Activated CD4-positive, alpha-beta T cell treated with anti-CD3 and anti-CD28 coated beads, Interleukin-2, amount 50 U/mL, for 24 hours (primary cell): Measurements from ENCODE around the gene NAP1L1.

Experiments used
- DNase-seq, 2 donors: peaks; one replicate each; pipeline ENCODE4 v3.0.0-alpha.2; 2020; ENCODE audit warnings: low read depth in 1 of 2, low spot score in 1 of 2

Gene NAP1L1, protein sequence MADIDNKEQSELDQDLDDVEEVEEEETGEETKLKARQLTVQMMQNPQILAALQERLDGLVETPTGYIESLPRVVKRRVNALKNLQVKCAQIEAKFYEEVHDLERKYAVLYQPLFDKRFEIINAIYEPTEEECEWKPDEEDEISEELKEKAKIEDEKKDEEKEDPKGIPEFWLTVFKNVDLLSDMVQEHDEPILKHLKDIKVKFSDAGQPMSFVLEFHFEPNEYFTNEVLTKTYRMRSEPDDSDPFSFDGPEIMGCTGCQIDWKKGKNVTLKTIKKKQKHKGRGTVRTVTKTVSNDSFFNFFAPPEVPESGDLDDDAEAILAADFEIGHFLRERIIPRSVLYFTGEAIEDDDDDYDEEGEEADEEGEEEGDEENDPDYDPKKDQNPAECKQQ

DNA sequence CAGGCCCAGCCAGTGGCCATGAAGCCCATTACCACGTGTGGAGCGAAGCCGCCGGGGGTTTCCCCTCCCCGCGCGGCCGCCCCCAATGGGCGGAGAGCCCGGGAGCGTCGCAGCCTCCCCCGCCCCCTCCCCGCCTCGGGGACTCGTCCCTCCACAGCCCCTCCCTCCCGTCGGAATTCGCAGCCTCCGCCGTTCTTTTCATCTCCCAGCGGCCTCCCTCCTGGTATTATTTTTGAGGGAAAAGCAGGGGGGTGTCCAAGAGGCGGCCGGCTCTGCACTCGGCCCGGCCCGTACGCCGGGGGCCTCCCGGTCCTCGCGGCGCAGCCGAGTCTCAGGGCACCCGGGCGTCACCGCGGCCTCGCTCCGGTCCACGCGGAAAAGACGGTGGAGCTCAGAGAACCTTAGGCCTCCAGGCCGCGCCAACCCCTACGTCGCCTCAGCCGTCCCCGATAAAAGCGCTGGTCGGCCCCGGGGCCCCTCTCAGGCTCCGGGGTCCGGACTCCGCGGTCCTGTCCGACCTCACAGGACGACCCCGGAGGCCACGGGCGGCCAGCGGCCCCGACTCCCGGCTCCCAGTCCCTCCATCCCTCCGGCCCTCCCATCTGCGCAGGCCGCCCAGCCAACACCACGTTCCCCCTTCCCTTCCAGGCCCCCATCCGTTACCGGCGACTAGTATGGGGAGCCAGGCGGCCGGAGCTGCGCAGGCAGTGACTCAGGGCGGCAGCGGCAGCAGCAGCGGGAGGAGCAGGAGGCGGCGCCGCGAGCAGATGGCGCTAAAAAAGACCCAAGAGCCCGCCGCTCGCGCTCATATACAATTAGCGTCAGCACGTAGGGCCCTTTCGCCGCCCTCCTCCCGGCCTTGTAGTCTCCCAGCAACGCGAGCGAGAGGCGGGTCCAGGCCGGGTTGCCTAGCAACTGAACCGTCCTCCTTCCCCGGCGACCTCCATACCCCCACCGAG, at the start of gene NAP1L1:
TSS of gene NAP1L1 (minus strand) at position 782 of the 959 bp plus-strand sequence. CDS start 10,466 bp downstream, outside the sequence.
- DNase-seq = peak; percentile 89 to 96

DNA sequence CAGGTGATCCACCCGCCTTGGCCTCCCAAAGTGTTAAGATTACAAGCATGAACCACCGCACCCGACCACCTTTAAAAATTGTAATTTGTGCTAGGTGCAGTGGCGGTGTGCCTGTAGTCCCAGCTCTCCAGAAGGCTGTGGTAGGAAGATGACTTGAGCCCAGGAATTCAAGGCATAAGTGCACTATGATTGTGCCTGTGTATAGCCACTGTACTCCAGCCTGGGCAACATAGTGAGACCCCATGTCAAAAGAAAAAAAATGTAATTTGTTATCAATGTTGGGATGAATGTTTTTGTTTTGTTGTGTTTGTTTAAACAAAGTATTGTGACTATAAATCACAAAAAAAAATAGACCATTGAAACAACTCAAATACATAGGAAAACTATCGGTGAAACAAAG, 43.1 kb upstream of the NAP1L1 start:
- DNase-seq = no peak

- DNase-seq = no peak
Observed at GRCh38 chr12:76124456-76124855, 40.0 kb upstream of the NAP1L1 start.

- no peak for DNase-seq
Observed at GRCh38 chr12:76123259-76124212, 39.1 kb upstream of the NAP1L1 start.

GRCh38 chr12:76119887-76120286, 35.4 kb upstream of the NAP1L1 start:
- no peak for DNase-seq

GRCh38 chr12:76117751-76118150, 33.3 kb upstream of the NAP1L1 start:
- no peak for DNase-seq

DNA sequence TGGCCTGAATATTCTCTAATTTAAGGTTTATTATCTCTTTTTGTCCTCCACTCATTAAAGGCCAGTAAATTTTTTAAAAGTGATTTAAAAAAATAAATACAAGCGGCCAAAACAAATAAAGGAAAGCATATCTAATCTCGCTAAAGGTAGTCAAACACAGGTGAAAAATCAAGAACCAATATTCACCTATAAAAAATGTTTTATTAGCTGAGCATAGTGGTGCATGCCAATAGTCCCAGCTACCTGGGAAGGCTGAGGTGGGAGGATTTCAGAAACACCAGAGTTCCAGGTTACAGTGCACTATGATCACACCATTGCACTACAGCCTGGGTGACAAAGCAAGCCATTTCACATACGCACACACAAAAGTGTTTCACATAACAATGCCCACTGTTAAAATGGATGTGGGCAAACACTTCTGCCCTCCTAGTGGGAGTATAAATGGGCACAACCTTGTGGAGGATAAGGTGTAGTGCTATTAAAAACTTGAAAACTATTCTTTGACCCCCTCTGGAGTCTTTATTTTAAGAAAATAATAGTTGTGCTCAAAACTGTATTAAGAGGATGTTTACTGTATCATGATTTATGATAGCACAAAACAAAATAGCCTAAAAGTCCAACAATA, 32.7 kb upstream of the NAP1L1 start:
- DNase-seq = no peak

DNA sequence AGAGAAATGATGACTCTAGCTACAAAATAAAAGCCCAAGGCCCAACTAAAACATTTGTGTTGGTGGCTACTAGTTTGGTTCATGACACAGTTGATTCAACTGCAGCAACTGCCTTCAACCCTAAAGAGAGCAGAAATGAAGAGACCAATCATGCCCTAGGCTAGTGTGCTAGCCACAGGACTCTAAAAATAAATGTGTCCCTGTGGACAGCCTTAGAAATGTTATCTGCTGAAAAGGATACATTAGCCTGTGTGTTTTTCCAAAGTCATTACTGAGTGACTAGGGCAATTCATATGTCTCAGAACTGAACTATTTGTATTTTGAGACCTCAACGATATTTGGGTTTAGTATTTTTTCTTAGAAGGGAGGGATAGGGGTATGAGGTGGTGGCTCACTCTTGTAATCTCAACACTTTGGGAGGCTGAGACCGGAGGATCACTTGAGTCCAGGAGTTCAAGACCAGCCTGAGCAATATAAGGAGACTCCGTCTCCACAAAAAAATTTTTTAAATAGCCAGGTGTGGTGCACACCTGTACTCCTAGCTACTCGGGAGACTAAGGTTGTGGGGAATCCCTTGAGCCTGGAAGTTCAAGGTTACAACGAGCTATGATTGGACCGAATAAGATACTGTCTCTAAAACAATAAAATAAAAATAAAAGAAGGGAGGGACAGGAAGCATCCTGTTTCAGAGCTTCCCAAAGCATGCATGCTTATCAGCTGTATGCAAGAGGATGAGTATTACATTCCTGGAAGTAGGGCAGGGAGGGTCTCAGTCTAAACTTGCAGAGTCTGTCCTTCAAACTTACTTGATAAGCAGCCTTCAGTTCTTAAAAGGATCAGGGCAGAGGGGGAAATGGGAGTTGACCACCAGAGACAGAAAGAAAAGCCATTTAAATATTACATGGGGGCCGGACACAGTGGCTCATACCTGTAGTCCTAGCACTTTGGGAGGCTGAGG, 29.6 kb upstream of the NAP1L1 start:
- no peak for DNase-seq

DNA sequence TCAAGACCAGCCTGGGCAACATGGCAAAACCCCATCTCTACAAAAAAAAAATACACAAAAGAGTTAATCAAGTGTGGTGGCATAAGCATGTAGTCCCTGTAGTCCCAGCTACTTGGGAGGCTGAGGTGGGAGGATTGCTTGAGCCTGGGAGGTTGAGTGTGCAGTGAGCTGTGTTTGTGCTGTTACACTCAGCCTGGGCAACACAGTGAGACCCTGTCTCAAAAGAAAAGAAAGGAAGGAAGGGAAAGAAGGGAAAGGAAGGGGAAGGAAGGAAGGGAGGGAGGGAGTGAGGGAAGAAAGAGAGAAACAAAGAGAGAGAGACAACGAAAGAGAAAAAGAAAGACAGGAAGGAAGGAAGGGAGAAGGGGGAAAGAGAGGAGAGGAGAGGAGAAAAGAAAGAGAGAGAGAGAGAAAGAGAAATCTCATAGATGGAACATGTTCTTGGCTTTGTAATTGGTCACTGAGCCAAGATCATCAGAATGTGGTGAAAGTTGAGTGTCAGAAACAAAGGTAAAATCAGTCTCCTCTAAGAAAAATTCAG, 26.8 kb upstream of the NAP1L1 start:
- no peak for DNase-seq

DNA sequence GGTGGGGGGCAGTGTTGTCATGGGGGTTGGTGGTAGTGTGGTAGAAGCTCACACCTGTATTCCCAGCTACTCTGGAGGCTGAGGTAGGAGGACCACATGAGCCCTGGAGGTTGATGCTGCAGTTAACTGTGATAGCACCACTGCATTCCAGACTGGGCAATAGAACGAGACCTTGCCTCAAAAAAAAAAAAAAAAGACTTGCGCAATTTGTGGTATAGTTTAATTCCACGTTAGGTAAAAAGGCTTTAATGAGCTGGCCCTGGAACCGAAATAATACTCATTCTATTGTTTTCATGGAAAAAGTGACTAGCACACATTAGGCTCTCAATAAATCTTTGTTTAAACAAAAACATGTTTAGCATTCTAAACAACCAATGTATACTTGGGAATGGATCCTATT, 25.4 kb upstream of the NAP1L1 start:
- no peak for DNase-seq

- no peak for DNase-seq
Observed at GRCh38 chr12:76108356-76108755, 23.9 kb upstream of the NAP1L1 start.

GRCh38 chr12:76106631-76107030, 22.1 kb upstream of the NAP1L1 start:
- DNase-seq = no peak

DNA sequence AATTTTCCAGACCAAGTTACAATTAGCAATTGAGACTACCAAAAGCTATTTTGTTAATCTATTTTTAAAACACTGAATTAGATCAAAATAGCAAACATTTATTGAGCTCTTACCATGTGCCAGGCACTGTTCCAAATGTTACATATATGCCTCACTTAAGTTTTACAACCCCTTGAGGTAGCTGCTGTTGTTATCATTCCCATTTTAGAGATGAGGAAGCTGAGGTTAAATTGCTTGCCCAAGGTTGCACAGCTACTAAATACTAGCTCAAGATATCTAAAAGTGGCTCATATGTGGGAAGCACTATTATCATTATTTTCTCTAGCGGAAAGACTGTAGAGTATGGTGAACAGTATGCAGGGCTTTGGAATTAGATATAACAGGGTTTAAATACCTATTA, 19.5 kb upstream of the NAP1L1 start:
- no peak for DNase-seq

DNA sequence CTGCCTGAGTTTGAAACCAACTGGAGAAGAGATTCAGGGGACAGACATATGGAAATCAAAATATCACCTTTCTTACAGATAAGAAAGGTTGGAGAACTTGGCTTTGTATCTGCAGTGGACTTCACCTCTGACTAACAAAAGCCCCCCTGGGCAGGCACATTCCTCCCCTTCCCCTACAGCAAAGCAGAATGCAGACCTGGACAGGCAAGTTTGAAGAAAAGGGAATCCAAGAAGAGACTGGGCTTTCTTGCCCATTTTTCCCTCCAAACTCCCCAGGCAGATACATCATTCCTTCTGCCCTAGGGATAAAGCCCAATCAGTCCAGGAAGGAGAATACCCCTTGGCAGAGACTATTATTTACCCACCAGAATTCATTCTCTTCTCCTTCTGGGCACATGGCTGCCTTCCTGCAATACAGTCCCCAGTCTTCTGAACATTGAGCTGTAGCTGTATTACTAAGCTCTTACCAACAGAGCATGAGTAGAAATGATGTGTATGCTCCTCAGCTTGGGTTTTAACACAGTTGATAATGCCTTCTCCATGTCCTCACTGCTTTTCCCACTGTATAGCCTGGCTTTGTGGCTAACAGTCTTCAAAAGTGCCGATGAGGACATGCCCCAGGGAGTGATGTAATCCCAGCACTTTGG, 17.4 kb upstream of the NAP1L1 start:
- no peak for DNase-seq

GRCh38 chr12:76096079-76096646, 11.7 kb upstream of the NAP1L1 start:
- no peak for DNase-seq

DNA sequence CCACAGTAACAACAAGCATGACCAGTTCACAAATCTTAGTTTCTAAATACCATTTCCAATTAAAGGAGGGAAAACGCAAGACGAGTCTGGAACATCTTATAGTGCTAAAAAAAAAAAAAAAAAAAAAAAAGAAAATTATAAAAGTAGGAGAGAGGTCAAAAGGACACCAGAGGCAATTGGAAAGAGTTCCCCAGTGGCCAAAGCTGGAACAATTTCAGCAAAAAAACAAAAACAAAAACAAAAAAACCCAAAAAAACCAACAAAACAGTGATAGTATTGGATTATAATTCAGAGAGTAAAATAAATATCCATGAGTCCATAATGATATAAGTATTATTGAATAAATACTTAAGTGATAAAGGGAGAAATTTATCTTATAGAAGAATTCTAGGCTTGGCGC, 10.3 kb upstream of the NAP1L1 start:
- no peak for DNase-seq

DNA sequence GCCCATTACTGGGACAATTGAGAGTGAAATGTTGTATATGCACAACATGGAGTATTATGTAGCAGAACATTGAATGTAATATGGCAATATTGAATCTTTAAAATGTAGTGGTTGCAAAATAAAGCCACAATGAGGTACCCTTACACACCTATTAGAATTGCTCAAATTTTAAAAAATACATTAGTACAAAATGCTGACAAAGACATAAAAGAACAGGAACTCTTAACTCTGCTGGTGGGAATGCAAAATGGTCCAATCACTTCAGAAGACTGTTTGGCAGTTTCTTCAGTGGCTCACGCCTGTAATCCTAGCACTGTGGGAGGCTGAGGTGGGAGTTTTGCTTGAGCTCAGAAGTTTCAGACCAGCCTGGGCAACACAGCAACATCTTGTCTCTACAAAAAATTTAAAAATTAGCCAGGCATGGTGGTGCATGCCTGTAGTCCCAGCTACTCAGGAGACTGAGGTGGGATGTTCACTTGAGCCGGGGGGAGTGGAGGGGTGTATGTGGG, 6.8 kb upstream of the NAP1L1 start:
- no peak for DNase-seq

GRCh38 chr12:76085520-76085868, 1.0 kb upstream of the NAP1L1 start:
- peak in 1 of 2 donors; percentile 57 for DNase-seq
